Effector CD4-positive, alpha-beta T cell (primary cell): ENCODE measurements around the gene EVC2.
A peak's percentile ranks its signal among the peaks of the same experiment; 100 is the strongest.

Experiments used
- DNase-seq: peaks from one replicate; pipeline ENCODE4 v3.0.0-alpha.2; 2020
- total RNA-seq: gene quantifications from one replicate; lab custom pipeline; 2026; lab: John Stamatoyannopoulos, UW

Gene EVC2
- 6.9 reads per million, percentile 25 among the genes with 10 or more reads in this experiment for total RNA-seq

- no peak for DNase-seq
Observed at GRCh38 chr4:5708449-5709206, at the start of gene EVC2. TSS of gene EVC2 (minus strand) at chr4:5708559. CDS start at chr4:5708513, 46 bp downstream.

- no peak for DNase-seq
Observed at GRCh38 chr4:5757954-5758353, 49.6 kb upstream of the EVC2 start.

- DNase-seq: no peak
Observed at GRCh38 chr4:5757536-5757935, 49.2 kb upstream of the EVC2 start.

GRCh38 chr4:5757091-5757490 lies 48.7 kb upstream of the EVC2 start:
- DNase-seq: no peak

- DNase-seq: no peak
Observed at GRCh38 chr4:5756271-5756670, 47.9 kb upstream of the EVC2 start.

GRCh38 chr4:5755679-5756078 lies 47.3 kb upstream of the EVC2 start:
- DNase-seq: no peak

- DNase-seq: no peak
Observed at GRCh38 chr4:5755161-5755560, 46.8 kb upstream of the EVC2 start.

- no peak for DNase-seq
Observed at GRCh38 chr4:5754529-5754881, 46.1 kb upstream of the EVC2 start.

GRCh38 chr4:5753766-5754528 lies 45.6 kb upstream of the EVC2 start:
- no peak for DNase-seq

GRCh38 chr4:5753366-5753765 lies 45.0 kb upstream of the EVC2 start:
- DNase-seq: no peak

- no peak for DNase-seq
Observed at GRCh38 chr4:5752376-5753184, 44.2 kb upstream of the EVC2 start.

GRCh38 chr4:5751666-5752375 lies 43.5 kb upstream of the EVC2 start:
- no peak for DNase-seq

- no peak for DNase-seq
Observed at GRCh38 chr4:5750946-5751665, 42.7 kb upstream of the EVC2 start.

GRCh38 chr4:5750052-5750945 lies 41.9 kb upstream of the EVC2 start:
- DNase-seq: no peak

GRCh38 chr4:5749568-5749967 lies 41.2 kb upstream of the EVC2 start:
- DNase-seq: no peak

GRCh38 chr4:5747738-5748375 lies 39.5 kb upstream of the EVC2 start:
- no peak for DNase-seq

- DNase-seq: no peak
Observed at GRCh38 chr4:5746829-5747737, 38.7 kb upstream of the EVC2 start.

GRCh38 chr4:5746250-5746649 lies 37.9 kb upstream of the EVC2 start:
- DNase-seq: no peak

- DNase-seq: no peak
Observed at GRCh38 chr4:5742968-5743367, 34.6 kb upstream of the EVC2 start.
